ENCODE measurements around the gene MACROD1. TPM values are rescaled to one million over a fixed set of nuclear protein-coding genes. Genes with fewer than 3 reads are reported as not detected.

The MACROD1 gene
- total RNA-seq, 1 donor from 2014 or later = 86.2 TPM

DNA sequence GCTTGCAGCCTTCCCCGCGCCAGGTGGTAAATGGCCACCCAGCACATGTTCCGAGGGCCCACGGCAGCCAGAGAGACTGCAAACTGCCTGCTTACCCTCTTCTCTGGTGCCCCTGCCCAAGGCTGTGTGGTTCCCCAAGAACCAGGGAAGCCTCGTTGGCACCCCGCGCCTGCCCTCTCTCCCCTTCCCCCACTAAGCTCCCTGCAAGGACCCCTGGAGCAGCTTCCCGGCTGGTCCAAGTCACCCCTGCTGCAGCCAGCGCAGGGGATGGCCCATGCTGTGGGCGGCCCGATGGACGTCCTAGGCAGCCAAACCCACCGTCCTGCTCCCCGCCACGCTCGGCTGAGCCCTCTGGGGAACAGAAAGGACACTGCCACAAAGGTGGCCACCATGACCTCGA, 30.2 kb downstream of the MACROD1 start:
- no peak for DNase-seq (ENCODE audit: low spot score)
- intact Hi-C loops (cut with DNase I) = no loop called here

DNA sequence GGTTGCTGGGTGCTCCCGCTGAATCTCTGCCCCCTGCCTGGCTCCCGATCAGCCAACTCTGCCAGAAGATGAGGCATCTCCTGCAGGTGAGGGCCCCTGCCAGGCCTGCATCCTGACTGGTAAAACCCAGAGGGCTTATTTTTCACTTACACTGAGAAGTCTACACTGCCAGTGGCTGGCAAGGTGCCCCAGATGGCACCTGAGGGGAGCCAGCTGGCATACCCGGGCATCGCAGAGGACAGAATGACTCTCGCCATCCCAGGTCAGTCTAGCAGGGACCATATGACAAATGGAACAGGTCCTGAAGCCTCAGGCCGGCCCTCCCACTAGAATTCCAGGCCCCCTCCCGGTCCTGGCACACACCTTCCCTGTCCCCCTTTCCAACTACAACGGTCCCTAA, 30.9 kb downstream of the MACROD1 start:
- DNase-seq (ENCODE audit: low spot score) = no peak
- intact Hi-C loops (cut with DNase I) = no loop called here

GRCh38 chr11:64132982-64133705, 32.8 kb downstream of the MACROD1 start:
- intact Hi-C loops (cut with DNase I) = no loop called here
- no peak for DNase-seq (ENCODE audit: low spot score)

GRCh38 chr11:64132191-64132771, 33.6 kb downstream of the MACROD1 start:
- no peak for DNase-seq (ENCODE audit: low spot score)
- intact Hi-C loops (cut with DNase I) = no loop called here

DNA sequence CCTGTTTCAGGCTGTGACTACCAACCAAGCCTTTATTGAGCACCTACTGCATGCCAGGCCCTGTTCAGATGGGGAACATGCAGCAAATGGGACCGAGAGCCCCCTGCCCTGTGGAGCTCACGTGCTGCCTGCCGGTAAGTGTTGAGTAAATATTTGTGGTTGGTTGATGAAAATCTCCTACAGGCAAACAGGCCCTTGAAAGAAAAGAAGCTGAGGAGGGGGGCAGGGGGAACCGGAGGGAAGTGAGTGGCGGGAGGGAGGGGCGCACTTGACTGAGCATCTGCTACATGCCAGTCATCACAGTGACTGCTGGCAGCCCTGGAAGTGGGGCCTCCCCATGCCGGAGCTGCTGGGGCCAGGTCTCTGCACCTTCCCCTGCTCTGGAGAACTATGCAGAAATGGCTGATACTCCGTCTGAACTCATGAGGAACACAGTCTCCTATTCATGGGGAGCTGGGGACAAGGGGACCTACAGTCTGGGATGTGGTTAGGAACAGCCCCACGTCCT, 34.2 kb downstream of the MACROD1 start:
- intact Hi-C loops (cut with DNase I) = loop anchor here (2.0 kb wide), 1 partner anchor 19 kb away; no protein-coding TSS in a partner anchor
- no peak for DNase-seq (ENCODE audit: low spot score)

- no peak for DNase-seq (ENCODE audit: low spot score)
- intact Hi-C loops (cut with DNase I) = loop anchor here (2.0 kb wide), 1 partner anchor 18 kb away; no protein-coding TSS in a partner anchor
These were observed 35.3 kb downstream of the MACROD1 start for GRCh38 chr11:64130618-64131017.

DNA sequence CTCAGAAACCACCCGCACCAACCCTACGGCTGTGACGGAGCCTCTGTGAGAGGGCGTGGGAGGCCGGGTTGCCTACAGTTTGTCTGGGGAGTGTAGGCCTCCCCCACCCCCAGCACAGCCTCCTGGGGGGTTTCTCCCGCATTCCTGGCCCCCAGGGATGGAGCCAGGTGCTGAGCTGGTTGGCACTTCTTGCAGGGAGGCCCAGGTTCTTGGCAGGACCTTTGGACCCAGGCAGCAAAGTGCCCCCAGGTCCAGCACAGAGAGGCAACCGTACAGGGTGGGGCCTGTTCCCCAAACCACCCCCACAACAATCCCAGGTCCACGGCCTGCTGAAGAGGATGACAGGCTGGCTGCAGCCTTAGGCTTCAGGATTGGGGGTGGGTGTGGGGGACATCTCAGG, 36.5 kb downstream of the MACROD1 start:
- no peak for DNase-seq (ENCODE audit: low spot score)

DNA sequence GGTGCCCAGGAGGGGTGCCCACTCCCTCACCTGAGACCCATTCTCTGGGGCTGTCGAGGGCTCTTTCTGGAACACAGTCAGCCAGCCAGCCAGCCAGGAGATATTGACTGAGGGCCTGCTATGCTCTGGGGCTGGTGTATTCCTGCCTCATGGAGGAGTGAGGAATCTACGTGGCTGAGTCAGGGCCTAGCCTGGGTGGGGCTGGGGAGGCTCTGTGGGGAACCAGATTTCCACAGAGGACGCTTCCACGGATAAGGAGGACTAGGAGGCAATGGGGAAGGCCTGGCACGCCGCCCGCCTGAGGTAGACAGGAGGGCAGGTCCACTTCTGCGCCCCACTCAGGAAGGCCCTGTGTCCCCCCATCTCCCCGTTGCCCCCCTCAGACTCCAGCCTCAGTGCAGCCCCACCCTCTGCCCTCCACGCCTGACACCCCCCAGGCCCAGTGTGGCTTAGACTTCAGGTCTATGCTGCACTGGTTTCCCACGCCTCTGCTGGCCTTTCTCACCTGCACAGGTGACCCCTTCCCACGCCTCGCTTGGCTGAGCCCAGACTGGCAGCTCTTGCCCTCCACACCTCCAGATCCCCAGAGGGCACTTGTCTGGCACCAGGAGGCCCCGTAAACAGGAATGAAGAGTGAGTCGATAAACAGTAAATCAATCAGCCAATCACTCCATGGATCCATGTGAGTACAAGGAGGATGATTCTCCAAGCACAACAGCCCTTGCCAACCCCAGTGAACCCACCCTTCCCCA, 37.5 kb downstream of the MACROD1 start:
- intact Hi-C loops (cut with DNase I) = no loop called here
- DNase-seq (ENCODE audit: low spot score) = no peak

More for the DNA sequence above, 36.5 kb downstream of the MACROD1 start:
- intact Hi-C loops (cut with DNase I) = no loop called here

GRCh38 chr11:64127267-64128072, 38.4 kb downstream of the MACROD1 start:
- no peak for DNase-seq (ENCODE audit: low spot score)
- intact Hi-C loops (cut with DNase I) = no loop called here

DNA sequence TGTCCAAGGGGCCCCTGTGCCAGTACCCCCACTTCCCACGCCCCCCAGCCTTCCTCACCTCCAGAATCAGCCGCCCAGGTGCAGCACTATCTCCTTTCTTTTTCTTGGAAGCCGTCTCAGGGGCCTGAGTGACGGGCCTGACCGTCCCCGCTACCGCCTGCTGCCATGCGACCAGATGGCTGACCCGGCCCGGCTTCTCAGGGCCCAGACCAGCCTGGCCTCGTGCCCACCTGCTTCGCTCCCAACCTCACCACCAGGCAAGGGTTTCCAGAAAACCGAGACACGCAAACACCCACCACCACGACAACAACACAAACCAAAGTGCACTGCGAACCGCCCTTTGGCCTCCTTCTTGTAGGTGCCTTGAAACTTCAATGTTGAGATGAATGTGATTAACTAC, 39.1 kb downstream of the MACROD1 start:
- intact Hi-C loops (cut with DNase I) = no loop called here
- no peak for DNase-seq (ENCODE audit: low spot score)

DNA sequence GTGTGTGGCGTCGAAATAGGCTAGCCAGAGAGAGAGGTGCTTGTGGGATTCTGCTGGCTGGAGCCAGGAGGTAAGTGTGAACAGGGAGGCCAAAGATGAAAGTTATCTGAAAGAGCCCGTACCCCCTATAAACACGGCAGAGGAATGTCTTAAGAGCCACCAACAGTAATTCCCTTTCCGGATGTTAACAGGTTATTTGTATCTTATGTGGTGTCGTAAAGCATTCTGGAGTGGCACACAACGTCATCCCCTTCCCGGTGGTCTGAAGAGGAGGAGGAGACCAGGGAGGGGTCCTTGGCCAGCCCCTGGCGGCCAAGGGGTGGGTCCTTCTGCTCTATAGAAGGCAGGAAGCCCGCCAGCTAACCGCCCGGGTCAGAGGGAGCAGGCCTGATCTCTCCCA, 39.5 kb downstream of the MACROD1 start:
- intact Hi-C loops (cut with DNase I) = no loop called here

GRCh38 chr11:64125676-64126075, 40.2 kb downstream of the MACROD1 start:
- intact Hi-C loops (cut with DNase I) = no loop called here
- no peak for DNase-seq (ENCODE audit: low spot score)

More for the DNA sequence above, 39.5 kb downstream of the MACROD1 start:
- DNase-seq (ENCODE audit: low spot score) = no peak

GRCh38 chr11:64124147-64124546, 41.8 kb downstream of the MACROD1 start:
- intact Hi-C loops (cut with DNase I) = no loop called here
- no peak for DNase-seq (ENCODE audit: low spot score)

- intact Hi-C loops (cut with DNase I) = no loop called here
- no peak for DNase-seq (ENCODE audit: low spot score)
These were observed 42.2 kb downstream of the MACROD1 start for GRCh38 chr11:64123679-64124078.

- DNase-seq (ENCODE audit: low spot score) = no peak
- intact Hi-C loops (cut with DNase I) = no loop called here
These were observed 43.2 kb downstream of the MACROD1 start for GRCh38 chr11:64122411-64123410.

DNA sequence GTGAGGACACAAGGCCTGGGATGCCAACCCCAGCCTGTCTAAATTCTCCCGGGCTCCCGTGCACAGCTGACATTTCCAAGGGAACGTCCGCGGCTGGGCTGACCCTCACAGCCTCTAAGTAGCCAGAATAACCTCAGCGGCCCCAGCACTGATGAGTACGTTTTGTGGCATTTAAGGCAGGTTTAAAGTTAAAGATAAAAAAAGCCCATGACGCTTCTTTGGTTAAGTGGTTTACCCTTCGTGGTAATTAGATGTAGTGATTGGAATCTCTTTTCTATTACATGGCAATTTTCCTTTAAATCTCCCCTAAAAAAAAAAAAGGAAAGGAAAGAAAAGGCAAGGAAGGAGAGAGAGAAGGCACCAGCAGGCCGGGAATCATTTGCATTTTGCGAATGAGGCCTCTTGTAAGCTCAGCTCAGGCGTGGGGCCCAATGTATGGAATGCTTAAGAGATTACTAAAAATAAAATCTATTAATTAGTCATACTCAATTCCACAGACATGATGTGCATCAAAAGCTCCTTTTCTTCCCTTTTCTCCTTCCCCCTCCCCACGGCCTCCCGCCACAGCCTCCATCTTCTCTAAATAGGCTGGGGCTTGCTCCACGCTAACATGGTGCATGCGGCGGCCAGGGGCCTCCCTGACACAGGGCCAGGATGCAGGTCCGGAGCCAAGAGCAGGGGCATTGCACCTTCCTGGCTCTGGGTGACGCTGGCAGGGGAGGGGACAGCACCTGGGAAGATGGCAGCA, 44.1 kb downstream of the MACROD1 start:
- DNase-seq (ENCODE audit: low spot score) = no peak
- intact Hi-C loops (cut with DNase I) = no loop called here

- intact Hi-C loops (cut with DNase I) = no loop called here
- DNase-seq (ENCODE audit: low spot score) = no peak
These were observed 44.9 kb downstream of the MACROD1 start for GRCh38 chr11:64120951-64121569.

Data from cardiac septum (tissue), 1 donor.